ENCODE data around the gene COPRS. TPM values are rescaled to one million over a fixed set of nuclear protein-coding genes. Genes with fewer than 3 reads are reported as not detected.

The COPRS gene
- total and polyA plus RNA-seq, 2 experiments from 2014 or later, result 51.5 to 62.6 TPM

Other genes starting within 250 kb of the COPRS start
- gene UTP6, start 42.5 kb upstream of the COPRS start, total RNA-seq (2014; rRNA removed; shearing (Covaris generic)), result 50.8 and 72.7 TPM in 2 replicates
- 88.6 and 111 TPM in 2 replicates for gene UTP6, start 42.5 kb upstream of the COPRS start, polyA plus RNA-seq (2016; fragmentation: Nextera tagmentation; extraction: Ambion mirVana)
- 39.8 and 44.4 TPM in 2 replicates for gene SUZ12, start 77.8 kb upstream of the COPRS start, total RNA-seq (2014; rRNA removed; shearing (Covaris generic))
- gene SUZ12, start 77.8 kb upstream of the COPRS start, polyA plus RNA-seq (2016; fragmentation: Nextera tagmentation; extraction: Ambion mirVana), result 20.2 and 22.3 TPM in 2 replicates
- gene LRRC37B, start 148.1 kb upstream of the COPRS start, total RNA-seq (2014; rRNA removed; shearing (Covaris generic)), result 14.3 and 24.3 TPM in 2 replicates
- 21.4 and 22.5 TPM in 2 replicates for gene LRRC37B, start 148.1 kb upstream of the COPRS start, polyA plus RNA-seq (2016; fragmentation: Nextera tagmentation; extraction: Ambion mirVana)

Data from GM23338 (cell line).